GM23248 (cell line): Measurements from ENCODE around the gene ATP1A3. TPM values are rescaled to one million over a fixed set of nuclear protein-coding genes. Genes with fewer than 3 reads are reported as not detected.
A peak's percentile ranks its signal among the peaks of the same experiment; 100 is the strongest.

Experiments
- DNase-seq: peaks from one replicate; pipeline ENCODE4 v3.0.0-alpha.2; 2015
- H2AFZ ChIP-seq: fragments of 200-600 bp; sonication (generic); 2 replicates; pipeline ENCODE4 v1.6.1; 2016; ENCODE audit warnings: antibody characterized with exemption
- H3F3A ChIP-seq: fragments of 200-600 bp; sonication (generic); 2 replicates; pipeline ENCODE4 v1.6.1; 2016; ENCODE audit warnings: mild to moderate bottlenecking, antibody characterized with exemption, mixed run types; ENCODE audit not compliant: insufficient read depth
- H3K27ac ChIP-seq: fragments of 200-600 bp; sonication (generic); 2 replicates; pipeline ENCODE4 v1.5.1; 2016; ENCODE audit warnings: mild to moderate bottlenecking
- H3K27me3 ChIP-seq: fragments of 200-600 bp; sonication (generic); replicated peaks from 2 replicates; pipeline ENCODE4 v1.6.1; 2016; ENCODE audit warnings: mild to moderate bottlenecking; ENCODE audit not compliant: insufficient read depth
- H3K36me3 ChIP-seq: fragments of 200-600 bp; sonication (generic); 2 replicates; pipeline ENCODE4 v1.6.1; 2016; ENCODE audit warnings: low read depth, mild to moderate bottlenecking
- H3K4me1 ChIP-seq: fragments of 200-600 bp; sonication (generic); 2 replicates; pipeline ENCODE4 v1.6.1; 2016; ENCODE audit warnings: mild to moderate bottlenecking; ENCODE audit not compliant: insufficient read depth
- H3K4me2 ChIP-seq: fragments of 200-600 bp; sonication (generic); one replicate; pipeline ENCODE4 v1.6.1; 2016; ENCODE audit warnings: mild to moderate bottlenecking; ENCODE audit not compliant: unreplicated experiment
- H3K4me3 ChIP-seq: fragments of 200-600 bp; sonication (generic); 2 replicates; pipeline ENCODE4 v1.5.1; 2016; ENCODE audit warnings: mild to moderate bottlenecking
- H3K79me2 ChIP-seq: fragments of 200-600 bp; sonication (generic); 2 replicates; pipeline ENCODE4 v1.6.1; 2016; ENCODE audit warnings: mild to moderate bottlenecking; ENCODE audit not compliant: insufficient read depth
- H3K9ac ChIP-seq: fragments of 200-600 bp; sonication (generic); 2 replicates; pipeline ENCODE4 v1.6.1; 2016; ENCODE audit warnings: mild to moderate bottlenecking
- H3K9me2 ChIP-seq: fragments of 200-600 bp; sonication (generic); 2 replicates; pipeline ENCODE4 v1.6.1; 2016; ENCODE audit warnings: mixed run types, mild to moderate bottlenecking, moderate library complexity; ENCODE audit not compliant: insufficient read depth
- H3K9me3 ChIP-seq: fragments of 200-600 bp; sonication (generic); one replicate; pipeline ENCODE4 v1.6.1; 2017; ENCODE audit warnings: low read depth
- H4K20me1 ChIP-seq: fragments of 200-600 bp; sonication (generic); 2 replicates; pipeline ENCODE4 v1.6.0; 2016; ENCODE audit not compliant: insufficient read depth
- EZH2 ChIP-seq: fragments of 200-600 bp; sonication (generic); IDR thresholded peaks from 2 replicates; pipeline ENCODE4 v1.6.1; 2018; ENCODE audit warnings: antibody characterized with exemption, mild to moderate bottlenecking; ENCODE audit not compliant: insufficient read depth, poor library complexity, severe bottlenecking
- EZH2phosphoT487 ChIP-seq: fragments of 200-600 bp; sonication (generic); IDR thresholded peaks from 2 replicates; pipeline ENCODE4 v1.6.1; 2018; ENCODE audit warnings: antibody characterized with exemption, moderate library complexity, mild to moderate bottlenecking, low read depth; ENCODE audit not compliant: insufficient read depth
- WGBS, 2 experiments: methylation state at CpG; one replicate each; pipeline ENCODE4 v1.1.6; 2015 to 2017; ENCODE audit warnings: low lambda C conversion rate in 2 of 2, low coverage in 1 of 2; ENCODE audit errors: missing lambda C conversion rate in 2 of 2; 5-methylcytosine and 5-hydroxymethylcytosine counted together
- in situ Hi-C: fragments of 300-500 bp; cut with MboI; formaldehyde crosslinking; loops from 2 replicates; pipeline ENCODE4 v1.15.0; 2020
- polyA plus RNA-seq: library from polyadenylated mRNA; unstranded; fragments of >200 nt; fragmentation: Nextera tagmentation; extraction: Ambion mirVana; gene quantifications from 2 replicates; pipeline ENCODE4 v1.2.1, GENCODE V29; 2016
- total RNA-seq: library from RNA; depleted of rRNA; stranded (reverse); fragments of >200 nt; shearing (Covaris generic); gene quantifications from 2 replicates; pipeline ENCODE4 v1.2.3, GENCODE V29; 2014

ATP1A3 gene
- total and polyA plus RNA-seq, 2 experiments from 2014 or later, result 0.11 to 0.36 TPM

- no peaks in the 10 kb centered on the region for H3K9me2 ChIP-seq
- in situ Hi-C loops, result no loop called here
- H3K79me2 ChIP-seq, result peaks cover 10% of the 10 kb centered on the region
- H3K27ac ChIP-seq, result no peak overlapping the region
- no peak overlapping the region for H3K4me2 ChIP-seq
- 0 out of 2 replicates have a peak, but pooled peaks cover 3% of the 10 kb centered on the region for H3K36me3 ChIP-seq
- no peaks in the 10 kb centered on the region for H3K9me3 ChIP-seq
- WGBS, 2 experiments, result 87 to 93% methylated on average over 5 of the region's 5 CpGs
- DNase-seq, result no peak
- no peaks in the 10 kb centered on the region for H3K27me3 ChIP-seq
- no peak overlapping the region for H3K9ac ChIP-seq
- no peaks in the 10 kb centered on the region for H3F3A ChIP-seq
- H2AFZ ChIP-seq, result no peak overlapping the region
- H3K4me1 ChIP-seq, result peaks cover 5% of the 10 kb centered on the region; the same call in 1 of the 2 replicates
- no peaks in the 10 kb centered on the region for H4K20me1 ChIP-seq
- H3K4me3 ChIP-seq, result no peak overlapping the region
- TF ChIP-seq EZH2phosphoT487, result no peak
- no peak for TF ChIP-seq EZH2
Measured at GRCh38 chr19:41960973-41961372, 33.1 kb downstream of the ATP1A3 start.

- in situ Hi-C loops, result no loop called here
- 5 to 8% methylated on average over 32 to 46 of the region's 46 CpGs for WGBS, 2 experiments
- peak; percentile 97 for DNase-seq
Measured at GRCh38 chr19:41959056-41960053, 34.7 kb downstream of the ATP1A3 start, which contains the start of gene RABAC1. Gene RABAC1 (minus strand): TSS chr19:41959321. CDS start chr19:41959292, 29 bp downstream.

GRCh38 chr19:41958367-41959055, 35.5 kb downstream of the ATP1A3 start:
- Histone ChIP-seq H3K79me2 (peaks cover 10% of the 10 kb centered on the region), H3K36me3 (0 out of 2 replicates have a peak, but pooled peaks cover 3% of the 10 kb centered on the region), H4K20me1 (no peaks in the 10 kb centered on the region), H3K27ac (peak overlapping the region; percentile 93), H2AFZ (peak overlapping the region; percentile 86), H3K9me3 (no peaks in the 10 kb centered on the region), H3K4me2 (peak overlapping the region; percentile 83), H3K9ac (peak overlapping the region; percentile 100), H3K9me2 (no peaks in the 10 kb centered on the region), H3K4me3 (peak overlapping the region; percentile 94), H3K4me1 (peaks cover 5% of the 10 kb centered on the region; the same call in 1 of the 2 replicates), H3K27me3 (no peaks in the 10 kb centered on the region), H3F3A (no peaks in the 10 kb centered on the region)
- TF ChIP-seq EZH2 (no peak), EZH2phosphoT487 (no peak)
- in situ Hi-C loops, result no loop called here
- DNase-seq, result peak; percentile 92
- 2 to 3% methylated on average over 24 to 30 of the region's 43 CpGs for WGBS, 2 experiments

More at GRCh38 chr19:41959056-41960053, 34.7 kb downstream of the ATP1A3 start, which contains the start of gene RABAC1:
- Histone ChIP-seq H3K36me3 (0 out of 2 replicates have a peak, but pooled peaks cover 3% of the 10 kb centered on the region), H3F3A (no peaks in the 10 kb centered on the region), H3K4me1 (peaks cover 5% of the 10 kb centered on the region; the same call in 1 of the 2 replicates), H3K79me2 (peaks cover 10% of the 10 kb centered on the region), H3K4me3 (peak within 1 kb of the TSS; percentile 94), H3K4me2 (peak within 1 kb of the TSS; percentile 83), H3K27ac (peak within 1 kb of the TSS; percentile 93), H3K9me3 (no peaks in the 10 kb centered on the region), H3K9me2 (no peaks in the 10 kb centered on the region), H3K27me3 (no peaks in the 10 kb centered on the region), H2AFZ (peak within 1 kb of the TSS; percentile 86), H4K20me1 (no peaks in the 10 kb centered on the region), H3K9ac (peak within 1 kb of the TSS; percentile 100)
- TF ChIP-seq EZH2 (no peak), EZH2phosphoT487 (no peak)

GRCh38 chr19:41957838-41958366, 36.1 kb downstream of the ATP1A3 start:
- H3K9me3 ChIP-seq, result no peaks in the 10 kb centered on the region
- H3K4me3 ChIP-seq, result peak overlapping the region; percentile 94
- 0 out of 2 replicates have a peak overlapping the region, but pooled peaks have one; percentile 86 for H2AFZ ChIP-seq
- no peaks in the 10 kb centered on the region for H3K27me3 ChIP-seq
- peaks cover 5% of the 10 kb centered on the region; the same call in 1 of the 2 replicates for H3K4me1 ChIP-seq
- no peaks in the 10 kb centered on the region for H3F3A ChIP-seq
- 19 to 22% methylated on average over 10 of the region's 10 CpGs for WGBS, 2 experiments
- peaks cover 10% of the 10 kb centered on the region for H3K79me2 ChIP-seq
- TF ChIP-seq EZH2 (no peak), EZH2phosphoT487 (no peak)
- H3K4me2 ChIP-seq, result peak overlapping the region; percentile 83
- peak overlapping the region; percentile 100 for H3K9ac ChIP-seq
- no peaks in the 10 kb centered on the region for H4K20me1 ChIP-seq
- no peaks in the 10 kb centered on the region for H3K9me2 ChIP-seq
- peak overlapping the region; percentile 93 for H3K27ac ChIP-seq
- DNase-seq, result peak; percentile 90
- in situ Hi-C loops, result no loop called here
- 0 out of 2 replicates have a peak, but pooled peaks cover 3% of the 10 kb centered on the region for H3K36me3 ChIP-seq
